ENCODE data around the gene PRRC2C. TPM values are rescaled to one million over a fixed set of nuclear protein-coding genes. Genes with fewer than 3 reads are reported as not detected.

Gene PRRC2C
- total and polyA plus RNA-seq, 2 of the 4 experiments (the other 2 are of a cell fraction), result 54.0 to 58.3 TPM

GRCh38 chr1:171500803-171501202 is 15.5 kb downstream of the PRRC2C start:
- no peak overlapping the region for H4K8ac ChIP-seq (ENCODE audit: low read depth in 2 of 2, low read length in 2 of 2)
- no peak overlapping the region for H3K27ac ChIP-seq (ENCODE audit: insufficient read depth, low read length)
- no peak overlapping the region for H4K5ac ChIP-seq (ENCODE audit: low read depth, low read length)
- no CpG with 5 or more reads among the region's 4 CpGs for WGBS, 2 experiments (ENCODE audit: extremely low coverage in 2 of 2, insufficient read length in 1 of 2)
- no peaks in the 10 kb centered on the region for H3K9me3 ChIP-seq (ENCODE audit: control insufficient read depth, insufficient read depth, low read length)
- H2BK15ac ChIP-seq (ENCODE audit: low read depth, low read length), result no peak overlapping the region
- intact Hi-C loops (cut with micrococcal nuclease), result no loop called here
- CTCF ChIA-PET, result no interaction called here
- H3K4me2 ChIP-seq (ENCODE audit: low read depth, low read length), result no peak overlapping the region
- no peak overlapping the region for H3K9ac ChIP-seq (ENCODE audit: low read depth, low read length)
- no peak for DNase-seq
- ATAC-seq (ENCODE audit: low read depth), result no peak
- peaks cover 0 to 46% of the 10 kb centered on the region in 2 experiments for H3K79me1 ChIP-seq (ENCODE audit: low read depth in 1 of 2, low read length in 2 of 2)
- H3K18ac ChIP-seq (ENCODE audit: low read depth, low read length), result no peak overlapping the region
- H3K27me3 ChIP-seq (ENCODE audit: control insufficient read depth, insufficient read depth, low read length), result no peaks in the 10 kb centered on the region
- H2BK20ac ChIP-seq (ENCODE audit: low read depth, low read length), result no peak overlapping the region
- BruUV-seq (replicated peaks), result no TSS peak
- H3K4me3 ChIP-seq (ENCODE audit: insufficient read depth, low read depth, low read length), result no peak overlapping the region
- H4K20me1 ChIP-seq (ENCODE audit: insufficient read depth, low read length), result peaks cover 95% of the 10 kb centered on the region
- in situ Hi-C loops (cut with MboI; ENCODE audit: low sequenced_read_pairs), result no loop called here
- no peak overlapping the region for H2AK9ac ChIP-seq (replicated peaks; ENCODE audit: low read depth, low read length, poor library complexity)
- no peak overlapping the region for H3K56ac ChIP-seq (ENCODE audit: extremely low read depth, insufficient read depth, low read length)
- peaks cover 8% of the 10 kb centered on the region for H3K36me3 ChIP-seq (ENCODE audit: control insufficient read depth, insufficient read depth, low read length)
- POLR2A ChIA-PET (ENCODE audit: unreplicated experiment), result no interaction called here
- no peak overlapping the region for H3K23ac ChIP-seq (ENCODE audit: low read depth, low read length)
- no peak for TF ChIP-seq NFE2L2 (IDR thresholded peaks at IDR 0.05; ENCODE audit: low read depth, low read length)
- no peak for TF ChIP-seq MXI1 (IDR thresholded peaks at IDR 0.05; ENCODE audit: borderline replicate concordance, low read depth, low read length)
- TF ChIP-seq CHD1 (IDR thresholded peaks at IDR 0.05; ENCODE audit: low read depth, low read length), result no peak
- no peak for TF ChIP-seq MAZ (IDR thresholded peaks at IDR 0.05; ENCODE audit: borderline replicate concordance, low read depth, low read length)
- no peak for TF ChIP-seq POLR2A (IDR thresholded peaks at IDR 0.05; ENCODE audit: low read depth, low read length)
- no peak for TF ChIP-seq CEBPB (IDR thresholded peaks at IDR 0.05; ENCODE audit: low read depth, low read length)
- TF ChIP-seq BHLHE40 (IDR thresholded peaks at IDR 0.05; ENCODE audit: low read depth, low read length), result no peak
- no peak for TF ChIP-seq MAFK (IDR thresholded peaks at IDR 0.05; ENCODE audit: low read depth, low read length)
- TF ChIP-seq USF2 (IDR thresholded peaks at IDR 0.05; ENCODE audit: low read depth, low read length), result no peak
- TF ChIP-seq RCOR1 (IDR thresholded peaks at IDR 0.05; ENCODE audit: insufficient replicate concordance, low read length), result no peak
- no peak for TF ChIP-seq RAD21 (IDR thresholded peaks at IDR 0.05; ENCODE audit: low read length)
- no peak overlapping the region for H2BK120ac ChIP-seq (ENCODE audit: low read depth, low read length)
- H4K91ac ChIP-seq (ENCODE audit: insufficient read depth, low read depth, low read length), result no peak overlapping the region
- no peak overlapping the region for H2AK5ac ChIP-seq (ENCODE audit: low read depth, low read length)
- peaks cover 28% of the 10 kb centered on the region for H3K9me1 ChIP-seq (ENCODE audit: insufficient read depth, low read length)
- H2BK5ac ChIP-seq (ENCODE audit: low read depth, low read length, poor library complexity, severe bottlenecking), result no peak overlapping the region
- dilution Hi-C loops (cut with HindIII; ENCODE audit: low sequenced_read_pairs, unreplicated experiment), result no loop called here
- H2AFZ ChIP-seq (replicated peaks; ENCODE audit: low read length, poor library complexity), result no peak overlapping the region
- peaks cover 4% of the 10 kb centered on the region for H3K4me1 ChIP-seq (ENCODE audit: control insufficient read depth, insufficient read depth, low read length)
- H3K4ac ChIP-seq (ENCODE audit: low read depth, low read length), result no peak overlapping the region
- no peak overlapping the region for H3K14ac ChIP-seq (replicated peaks; ENCODE audit: low read depth, low read length)

Data from IMR-90 (cell line).